Measurements from ENCODE around the gene FAM98C.

FAM98C gene

GRCh38 chr19:38378866-38379265 lies 24.0 kb upstream of the FAM98C start:
- no peak for DNase-seq

GRCh38 chr19:38381138-38381537 lies 21.8 kb upstream of the FAM98C start:
- DNase-seq: no peak

- no peak for DNase-seq
Observed at GRCh38 chr19:38383184-38383583, 19.7 kb upstream of the FAM98C start.

DNA sequence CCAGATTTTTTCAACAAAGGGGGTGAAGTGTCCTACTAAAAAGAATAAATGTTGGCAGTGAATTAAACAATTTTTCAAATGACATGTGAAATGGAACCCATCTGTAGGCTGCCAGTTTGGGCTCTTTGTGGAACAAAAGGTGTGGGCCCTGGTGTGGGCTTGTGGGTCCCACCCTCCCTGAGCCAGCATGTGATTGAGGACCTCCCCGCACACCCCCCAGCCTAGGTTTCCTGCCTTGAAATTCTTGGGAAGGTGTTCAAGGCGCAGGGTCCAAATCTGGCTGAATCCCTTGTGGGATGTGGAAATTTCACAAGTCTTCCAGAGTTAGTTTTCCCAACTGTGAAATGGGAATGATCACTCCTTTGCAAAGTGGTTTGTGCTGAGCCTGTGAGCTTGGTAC lies 19.1 kb upstream of the FAM98C start:
- no peak for DNase-seq

- no peak for DNase-seq
Observed at GRCh38 chr19:38384209-38385027, 18.5 kb upstream of the FAM98C start.

DNA sequence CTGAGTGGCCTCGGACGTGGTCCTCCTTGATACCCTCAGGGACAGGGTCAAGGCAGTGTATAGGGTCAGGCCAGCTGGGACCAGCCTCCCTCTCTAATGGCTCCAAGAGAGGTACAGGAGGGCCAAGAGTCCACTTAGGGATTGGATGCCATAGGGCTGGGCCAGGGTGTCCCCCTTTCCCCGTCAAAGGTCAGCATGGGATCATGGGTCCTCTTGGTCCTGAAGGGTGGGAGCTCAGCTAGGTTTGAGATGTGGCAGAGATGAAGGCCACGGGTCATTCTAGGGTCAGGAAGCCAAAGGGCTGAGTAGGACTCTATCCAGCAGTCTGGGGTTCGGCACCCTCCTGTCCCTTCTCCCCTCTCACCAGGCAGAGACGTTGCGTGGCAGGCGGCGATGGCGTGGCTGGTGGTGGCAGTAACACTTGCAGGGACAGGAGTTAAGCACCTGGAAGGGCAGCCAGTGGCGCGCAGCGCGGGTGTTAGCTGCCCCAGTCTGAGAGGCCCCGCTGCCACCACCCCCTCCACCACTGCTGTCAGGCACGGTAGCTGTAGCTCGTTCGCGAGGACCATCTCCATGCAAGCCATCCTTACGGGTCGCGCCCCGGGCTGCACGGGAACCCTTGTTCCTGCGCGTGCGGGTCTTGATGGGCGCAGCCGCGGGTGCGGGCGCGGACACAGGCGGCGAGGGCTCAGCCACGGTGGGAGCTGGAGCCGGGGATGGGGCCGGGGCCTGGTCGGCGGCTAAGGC lies 17.7 kb upstream of the FAM98C start:
- no peak for DNase-seq

- DNase-seq: no peak
Observed at GRCh38 chr19:38385804-38386257, 17.1 kb upstream of the FAM98C start.

DNA sequence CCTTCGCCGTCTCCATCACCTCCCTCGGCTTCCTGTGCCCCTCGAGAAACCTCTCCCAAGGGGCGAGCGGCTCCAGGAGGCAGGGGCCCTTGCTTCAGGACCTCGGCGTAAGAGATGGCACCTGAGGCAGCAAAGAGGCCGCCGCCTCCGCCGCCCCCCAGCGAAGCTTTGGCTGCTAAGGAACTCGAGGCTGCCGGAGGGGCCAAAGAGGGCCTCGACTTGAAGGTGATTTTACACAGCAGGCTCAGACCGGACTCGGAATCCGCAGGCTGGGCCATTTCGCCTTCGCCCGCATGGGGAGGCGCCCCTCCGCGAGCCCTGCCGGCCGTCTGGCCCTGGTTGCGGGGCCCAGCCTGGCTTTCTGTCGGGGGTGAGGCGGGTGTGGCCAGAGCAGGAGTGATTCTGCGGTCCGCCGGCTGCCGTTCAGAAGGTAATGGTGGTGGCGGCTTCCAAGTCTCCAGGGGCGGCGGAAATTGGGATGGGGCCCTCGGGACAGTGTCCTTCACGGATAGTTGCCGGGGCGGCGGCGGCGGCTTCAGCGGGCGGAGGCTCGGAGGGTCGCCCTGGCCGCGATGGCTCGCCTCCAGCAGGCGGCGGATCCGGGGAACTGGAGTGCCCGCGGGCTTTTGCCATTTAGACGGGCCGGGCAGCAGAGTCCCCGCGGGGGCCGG lies 16.5 kb upstream of the FAM98C start:
- no peak for DNase-seq

GRCh38 chr19:38386971-38387549 lies 15.8 kb upstream of the FAM98C start:
- no peak for DNase-seq

DNA sequence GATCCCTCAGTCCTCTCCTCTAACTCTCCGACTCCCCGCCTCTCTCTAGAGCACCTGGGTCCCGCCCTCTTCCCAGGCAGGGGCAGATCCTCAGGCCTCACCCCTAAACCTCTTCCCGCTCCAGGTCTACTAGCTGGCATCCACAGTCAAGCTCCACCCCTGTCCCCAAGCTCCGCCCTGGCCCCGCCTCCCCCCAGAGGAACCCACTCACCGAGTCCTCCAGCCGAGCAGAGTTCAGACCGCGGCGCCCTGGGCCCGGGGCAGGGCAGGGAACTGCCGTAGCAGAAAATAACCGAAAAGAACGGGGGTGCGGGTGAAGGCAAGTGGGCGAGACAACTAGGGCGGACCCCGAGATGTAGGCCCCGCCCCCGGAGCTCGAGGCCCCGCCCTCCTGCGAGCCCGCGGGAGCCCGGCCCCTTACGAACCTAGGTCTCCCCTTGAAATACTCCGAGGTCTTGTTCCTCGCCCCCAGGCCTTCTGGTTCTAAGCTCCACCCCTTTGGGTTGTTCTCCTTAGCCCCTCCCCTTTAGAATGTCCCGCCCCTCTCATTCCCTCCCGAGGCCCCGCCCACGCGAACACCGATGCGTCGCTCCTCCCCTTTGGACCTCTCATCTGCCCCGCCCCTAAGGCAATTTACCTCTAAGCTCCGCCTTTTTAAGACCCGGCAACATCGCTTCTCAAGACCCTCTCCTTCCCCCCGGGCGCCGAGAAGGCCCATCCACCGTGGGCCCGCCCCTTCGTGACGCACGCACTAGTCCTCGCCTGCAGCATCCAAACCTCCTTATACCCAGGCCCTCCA lies 15.1 kb upstream of the FAM98C start, which contains the start of gene GGN:
Gene GGN, minus strand, starts transcription at position 485 of the 799 bp plus-strand sequence. CDS start 773 bp downstream, outside the sequence.
- DNase-seq: peak; percentile 67

DNA sequence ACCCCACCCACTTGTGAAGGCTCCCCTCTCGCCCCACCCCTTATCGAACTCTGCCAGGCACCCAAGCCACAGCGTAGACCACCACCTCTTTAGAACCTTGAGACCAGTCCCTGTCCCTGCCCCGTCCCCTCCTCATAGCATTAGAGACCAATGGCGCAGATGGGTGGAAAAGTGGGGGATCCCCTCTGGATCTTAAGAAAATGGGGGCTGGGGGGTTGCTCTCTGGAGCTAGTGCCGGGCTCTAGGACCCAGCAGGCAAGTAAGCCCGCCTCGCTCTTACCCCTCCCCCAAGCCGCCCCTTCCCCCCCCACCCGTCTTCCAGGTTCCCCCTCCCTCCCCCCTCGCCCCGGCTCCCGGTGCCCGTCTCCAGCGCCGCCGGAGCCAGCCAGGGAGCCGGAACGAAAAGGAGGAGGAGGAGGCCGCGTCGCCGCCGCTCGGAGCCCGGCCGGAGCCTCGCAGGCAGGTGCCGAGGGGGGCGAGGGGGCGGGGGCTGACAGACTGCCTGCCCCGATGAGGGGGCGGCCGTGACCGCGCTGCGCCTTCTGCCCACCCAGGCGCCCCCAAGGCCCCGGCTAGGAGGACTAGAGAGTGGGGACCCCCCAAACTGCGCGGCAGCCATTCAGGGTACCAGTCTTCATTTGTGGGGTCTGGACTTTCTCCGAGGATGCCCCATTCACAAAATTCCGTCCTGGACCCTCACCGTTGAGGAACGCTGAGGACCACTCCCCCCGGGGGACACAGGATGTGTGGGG lies 14.4 kb upstream of the FAM98C start, which contains the start of gene SPRED3:
Gene SPRED3, plus strand, starts transcription at position 349 of the 752 bp plus-strand sequence. CDS start 1,606 bp downstream, outside the sequence.
- peak; percentile 32 for DNase-seq

DNA sequence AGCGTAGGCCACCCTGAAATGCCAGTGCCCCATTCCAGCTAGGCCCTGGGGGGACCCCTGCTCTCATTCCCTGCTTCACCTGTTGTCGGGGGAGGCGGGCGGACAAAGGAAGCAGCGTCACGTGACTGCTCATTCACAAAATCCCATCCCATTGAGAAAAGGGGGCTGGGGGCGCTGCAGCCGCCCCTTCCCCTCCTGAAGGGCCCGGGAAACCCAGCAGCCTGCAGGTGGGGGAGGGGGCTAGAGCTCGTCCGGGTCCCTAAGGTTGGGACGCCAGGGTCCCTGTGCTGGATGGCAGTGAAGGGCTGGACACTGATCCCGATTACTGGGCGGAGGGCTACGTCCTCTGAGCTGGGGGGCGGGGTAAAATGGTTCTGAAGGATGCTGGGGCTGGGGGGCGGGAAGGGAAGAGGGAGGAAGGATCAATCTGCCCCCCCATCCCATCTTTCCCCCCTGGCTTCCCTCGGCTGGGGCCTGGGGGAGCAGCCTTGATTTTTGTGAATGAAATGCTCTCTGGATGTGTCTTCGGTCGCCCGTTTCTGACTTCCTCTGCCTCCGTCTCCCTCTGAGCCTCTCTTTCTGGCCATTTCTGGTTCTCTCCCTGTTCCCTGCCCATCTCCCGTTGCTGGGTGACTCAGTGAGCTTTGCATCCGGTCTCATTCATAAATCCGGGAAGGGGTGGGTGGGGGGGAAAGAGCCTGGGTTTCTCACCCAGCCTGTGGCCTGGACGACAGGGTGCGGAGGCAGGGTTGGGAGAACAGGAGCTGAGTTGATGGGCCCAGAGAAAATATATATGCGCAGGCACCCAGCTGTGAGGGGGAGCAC lies 13.6 kb upstream of the FAM98C start:
- peak; percentile 13 for DNase-seq

GRCh38 chr19:38389957-38390924 lies 12.7 kb upstream of the FAM98C start:
- no peak for DNase-seq

DNA sequence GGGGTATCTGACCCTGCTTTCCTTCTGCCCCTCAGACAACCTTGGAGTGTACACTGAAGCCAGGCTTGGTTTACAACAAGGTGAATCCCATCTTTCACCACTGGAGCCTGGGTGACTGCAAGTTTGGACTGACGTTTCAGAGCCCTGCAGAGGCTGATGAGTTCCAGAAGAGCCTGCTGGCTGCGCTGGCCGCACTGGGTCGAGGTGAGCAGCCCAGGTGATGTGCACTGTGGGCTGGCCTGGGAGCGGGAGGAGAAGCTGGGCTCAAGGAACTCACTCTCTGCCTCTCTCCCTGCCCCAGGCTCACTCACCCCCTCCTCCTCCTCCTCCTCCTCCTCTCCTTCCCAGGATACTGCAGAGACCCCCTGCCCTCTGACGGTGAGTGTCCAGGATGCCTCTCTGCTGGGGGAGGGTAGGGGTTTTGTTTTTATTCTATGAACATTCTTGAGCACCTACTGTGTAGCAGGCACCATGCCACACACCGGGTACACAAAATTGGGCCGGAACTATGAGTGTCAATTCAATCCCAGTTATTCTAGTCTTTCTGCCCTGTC lies 10.9 kb upstream of the FAM98C start:
- DNase-seq: no peak

- DNase-seq: no peak
Observed at GRCh38 chr19:38392707-38393308, 10.1 kb upstream of the FAM98C start.

DNA sequence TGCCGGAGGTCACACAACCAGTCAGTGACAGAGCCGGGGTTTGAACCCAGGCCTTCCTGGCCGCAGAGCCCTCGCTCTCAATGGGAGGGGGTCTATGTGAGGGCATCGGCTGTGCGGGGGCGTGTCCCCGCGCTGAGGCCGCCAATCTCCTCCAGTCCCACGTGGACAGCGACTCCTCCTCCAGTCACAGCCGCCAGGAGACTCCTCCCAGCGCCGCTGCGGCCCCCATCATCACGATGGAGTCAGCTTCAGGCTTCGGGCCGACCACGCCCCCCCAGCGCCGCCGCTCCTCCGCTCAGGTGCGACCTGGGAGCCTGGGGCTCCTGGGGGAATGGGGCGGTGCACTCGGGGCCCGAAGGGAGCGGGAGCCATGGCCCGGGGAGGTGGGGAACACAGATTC lies 8.4 kb upstream of the FAM98C start:
- peak; percentile 10 for DNase-seq

- DNase-seq: no peak
Observed at GRCh38 chr19:38395381-38396114, 7.3 kb upstream of the FAM98C start.

DNA sequence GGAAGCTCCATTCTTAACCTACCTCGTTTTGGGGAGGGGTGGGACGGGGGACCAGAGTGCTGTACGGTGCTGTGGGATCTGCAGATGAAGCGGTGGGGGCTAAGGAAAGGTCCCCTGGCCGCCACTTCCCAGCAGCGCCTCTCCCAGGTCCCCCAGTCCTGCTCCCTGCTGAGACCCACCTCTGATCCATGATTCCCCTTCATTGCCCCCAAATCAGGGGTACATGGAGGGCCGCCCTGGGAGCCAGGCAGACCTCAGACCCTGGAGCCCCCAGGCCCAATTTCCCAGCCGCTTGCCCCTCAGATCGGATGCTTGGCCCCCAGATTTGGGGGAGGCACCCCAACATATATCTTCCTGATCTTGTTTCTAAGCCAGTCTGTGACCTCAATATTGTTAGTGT lies 3.8 kb upstream of the FAM98C start:
- no peak for DNase-seq

All from NCI-H2029 (cell line).